Measurements from ENCODE around the gene AUTS2. TPM values are rescaled to one million over a fixed set of nuclear protein-coding genes. Genes with fewer than 3 reads are reported as not detected.

AUTS2 gene
- total RNA-seq, 6 experiments from 2014 or later, result 10.4 to 32.0 (median 19.3) TPM

- no peak overlapping the region for H3K4me3 ChIP-seq
- H3K27ac ChIP-seq, result no peak overlapping the region
- TF ChIP-seq CTCF (IDR thresholded peaks at IDR 0.05) (no peak), POLR2A (IDR thresholded peaks at IDR 0.05) (no peak)
- no peaks in the 10 kb centered on the region for H3K27me3 ChIP-seq
- intact Hi-C loops (cut with DNase I), result no loop called here
- 76% methylated on average over 6 of the region's 6 CpGs for whole genome bisulfite sequencing (ENCODE audit: insufficient coverage, low coverage, low lambda C conversion rate, missing lambda C conversion rate)
- DNase-seq (no peak), ATAC-seq (no peak)
- H3K4me1 ChIP-seq, result no peaks in the 10 kb centered on the region
- H3K9me3 ChIP-seq, result no peaks in the 10 kb centered on the region
- H3K36me3 ChIP-seq, result no peaks in the 10 kb centered on the region
Observed at GRCh38 chr7:69837387-69838068, 239.3 kb downstream of the AUTS2 start.

- no peaks in the 10 kb centered on the region for H3K9me3 ChIP-seq
- WGBS (ENCODE audit: insufficient coverage, low coverage, low lambda C conversion rate, missing lambda C conversion rate), result 67% methylated on average over 2 of the region's 2 CpGs
- ATAC-seq (no peak), DNase-seq (no peak)
- no peak overlapping the region for H3K4me3 ChIP-seq
- H3K36me3 ChIP-seq, result no peaks in the 10 kb centered on the region
- no peaks in the 10 kb centered on the region for H3K27me3 ChIP-seq
- no peak overlapping the region for H3K27ac ChIP-seq
- intact Hi-C loops (cut with DNase I), result no loop called here
- H3K4me1 ChIP-seq, result no peaks in the 10 kb centered on the region
- TF ChIP-seq CTCF (IDR thresholded peaks at IDR 0.05) (no peak), POLR2A (IDR thresholded peaks at IDR 0.05) (no peak)
Observed at GRCh38 chr7:69839782-69840181, 241.5 kb downstream of the AUTS2 start.

GRCh38 chr7:69840248-69840647 is 242.0 kb downstream of the AUTS2 start:
- H3K27me3 ChIP-seq, result no peaks in the 10 kb centered on the region
- ATAC-seq (no peak), DNase-seq (no peak)
- WGBS (ENCODE audit: insufficient coverage, low coverage, low lambda C conversion rate, missing lambda C conversion rate), result 64% methylated on average over 3 of the region's 3 CpGs
- H3K36me3 ChIP-seq, result no peaks in the 10 kb centered on the region
- H3K27ac ChIP-seq, result no peak overlapping the region
- no peaks in the 10 kb centered on the region for H3K9me3 ChIP-seq
- no peak for TF ChIP-seq POLR2A (IDR thresholded peaks at IDR 0.05)
- no peak for TF ChIP-seq CTCF (IDR thresholded peaks at IDR 0.05)
- no peaks in the 10 kb centered on the region for H3K4me1 ChIP-seq
- intact Hi-C loops (cut with DNase I), result no loop called here
- H3K4me3 ChIP-seq, result no peak overlapping the region

- H3K36me3 ChIP-seq, result no peaks in the 10 kb centered on the region
- intact Hi-C loops (cut with DNase I), result no loop called here
- no peaks in the 10 kb centered on the region for H3K27me3 ChIP-seq
- H3K4me1 ChIP-seq, result no peaks in the 10 kb centered on the region
- WGBS (ENCODE audit: insufficient coverage, low coverage, low lambda C conversion rate, missing lambda C conversion rate), result 76% methylated on average over 2 of the region's 2 CpGs
- H3K9me3 ChIP-seq, result no peaks in the 10 kb centered on the region
- H3K4me3 ChIP-seq, result no peak overlapping the region
- ATAC-seq (no peak), DNase-seq (no peak)
- H3K27ac ChIP-seq, result no peak overlapping the region
- TF ChIP-seq CTCF (IDR thresholded peaks at IDR 0.05), result no peak
- no peak for TF ChIP-seq POLR2A (IDR thresholded peaks at IDR 0.05)
Observed at GRCh38 chr7:69843653-69844052, 245.4 kb downstream of the AUTS2 start.
